ENCODE measurements around the gene COX4I1. TPM values are rescaled to one million over a fixed set of nuclear protein-coding genes. Genes with fewer than 3 reads are reported as not detected.

The COX4I1 gene
- total RNA-seq, 1 donor from 2014 or later: 346 TPM

- no peak for DNase-seq (ENCODE audit: low spot score in 2 of 2, unreplicated experiment in 2 of 2)
- H3K9me3 Mint-ChIP-seq: no peaks in the 10 kb centered on the region
- peaks cover 38% of the 10 kb centered on the region for H3K27me3 Mint-ChIP-seq (ENCODE audit: low read depth)
- TF ChIP-seq CTCF (IDR thresholded peaks at IDR 0.05; ENCODE audit: unreplicated experiment): no peak
- no peaks in the 10 kb centered on the region for H3K4me1 Mint-ChIP-seq
- H3K36me3 Mint-ChIP-seq: no peaks in the 10 kb centered on the region
- no peak overlapping the region for H3K27ac Mint-ChIP-seq
- H3K4me3 Mint-ChIP-seq: no peak overlapping the region
Measured at GRCh38 chr16:85762970-85763369, 36.5 kb upstream of the COX4I1 start.

GRCh38 chr16:85763616-85764015 lies 35.9 kb upstream of the COX4I1 start:
- Mint-ChIP-seq H3K36me3 (no peaks in the 10 kb centered on the region), H3K9me3 (no peaks in the 10 kb centered on the region), H3K27me3 (ENCODE audit: low read depth) (peaks cover 38% of the 10 kb centered on the region), H3K4me3 (no peak overlapping the region), H3K4me1 (no peaks in the 10 kb centered on the region), H3K27ac (no peak overlapping the region)
- DNase-seq (ENCODE audit: low spot score in 2 of 2, unreplicated experiment in 2 of 2): no peak
- TF ChIP-seq CTCF (IDR thresholded peaks at IDR 0.05; ENCODE audit: unreplicated experiment): no peak

GRCh38 chr16:85765211-85765610 lies 34.3 kb upstream of the COX4I1 start:
- no peaks in the 10 kb centered on the region for H3K4me1 Mint-ChIP-seq
- H3K36me3 Mint-ChIP-seq: no peaks in the 10 kb centered on the region
- no peaks in the 10 kb centered on the region for H3K9me3 Mint-ChIP-seq
- H3K4me3 Mint-ChIP-seq: no peak overlapping the region
- TF ChIP-seq CTCF (IDR thresholded peaks at IDR 0.05; ENCODE audit: unreplicated experiment): no peak
- peaks cover 26% of the 10 kb centered on the region for H3K27me3 Mint-ChIP-seq (ENCODE audit: low read depth)
- no peak for DNase-seq (ENCODE audit: low spot score in 2 of 2, unreplicated experiment in 2 of 2)
- H3K27ac Mint-ChIP-seq: no peak overlapping the region

- H3K9me3 Mint-ChIP-seq: no peaks in the 10 kb centered on the region
- no peaks in the 10 kb centered on the region for H3K4me1 Mint-ChIP-seq
- DNase-seq (ENCODE audit: low spot score in 2 of 2, unreplicated experiment in 2 of 2): no peak
- H3K4me3 Mint-ChIP-seq: no peak overlapping the region
- no peak for TF ChIP-seq CTCF (IDR thresholded peaks at IDR 0.05; ENCODE audit: unreplicated experiment)
- H3K36me3 Mint-ChIP-seq: peaks cover 4% of the 10 kb centered on the region
- peaks cover 23% of the 10 kb centered on the region for H3K27me3 Mint-ChIP-seq (ENCODE audit: low read depth)
- H3K27ac Mint-ChIP-seq: no peak overlapping the region
Measured at GRCh38 chr16:85765767-85766166, 33.7 kb upstream of the COX4I1 start.

GRCh38 chr16:85767531-85767930 lies 32.0 kb upstream of the COX4I1 start:
- TF ChIP-seq CTCF (IDR thresholded peaks at IDR 0.05; ENCODE audit: unreplicated experiment): no peak
- no peak for DNase-seq (ENCODE audit: low spot score in 2 of 2, unreplicated experiment in 2 of 2)
- H3K27ac Mint-ChIP-seq: no peak overlapping the region
- H3K4me3 Mint-ChIP-seq: no peak overlapping the region
- H3K27me3 Mint-ChIP-seq (ENCODE audit: low read depth): peaks cover 16% of the 10 kb centered on the region
- peaks cover 7% of the 10 kb centered on the region for H3K36me3 Mint-ChIP-seq
- no peaks in the 10 kb centered on the region for H3K4me1 Mint-ChIP-seq
- no peaks in the 10 kb centered on the region for H3K9me3 Mint-ChIP-seq

GRCh38 chr16:85768199-85768598 lies 31.3 kb upstream of the COX4I1 start:
- no peak for TF ChIP-seq CTCF (IDR thresholded peaks at IDR 0.05; ENCODE audit: unreplicated experiment)
- H3K27ac Mint-ChIP-seq: no peak overlapping the region
- no peak for DNase-seq (ENCODE audit: low spot score in 2 of 2, unreplicated experiment in 2 of 2)
- peaks cover 7% of the 10 kb centered on the region for H3K36me3 Mint-ChIP-seq
- H3K9me3 Mint-ChIP-seq: no peaks in the 10 kb centered on the region
- no peaks in the 10 kb centered on the region for H3K4me1 Mint-ChIP-seq
- no peak overlapping the region for H3K4me3 Mint-ChIP-seq
- H3K27me3 Mint-ChIP-seq (ENCODE audit: low read depth): peaks cover 16% of the 10 kb centered on the region

All from mesothelial cell of epicardium (in vitro differentiated cells).